OCI-LY3 (cell line): ENCODE data around the gene ALDOB.

Experiments
- EZH2phosphoT487 ChIP-seq: fragments of 200-600 bp; shearing (Covaris generic); IDR thresholded peaks from 2 replicates; pipeline ENCODE4 v1.6.1; 2018; ENCODE audit warnings: antibody characterized with exemption, mixed run types, low read depth
- TF ChIP-seq, protein P1 (sequence below): fragments of 200-600, 300-600 bp; sonication (generic); IDR thresholded peaks from 2 replicates; pipeline ENCODE4 v1.5.1; 2014; ENCODE audit warnings: antibody characterized with exemption, low read length, low read depth

DNA sequence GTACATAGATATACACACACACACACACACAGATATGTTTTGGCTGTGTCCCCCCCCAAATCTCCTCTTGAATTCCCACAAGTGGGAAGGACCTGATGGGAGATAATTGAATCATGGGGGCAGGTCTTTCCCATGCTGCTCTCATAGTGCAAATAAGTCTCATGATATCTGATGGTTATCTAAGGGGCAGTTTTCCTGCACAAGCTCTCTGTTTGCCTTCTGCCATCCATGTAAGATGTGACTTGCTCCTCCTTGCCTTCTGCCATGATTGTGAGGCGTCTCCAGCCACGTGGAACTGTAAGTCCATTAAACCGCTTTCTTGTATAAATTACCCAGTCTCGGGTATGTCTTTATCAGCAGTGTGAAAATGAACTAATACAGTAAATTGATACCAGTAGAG, 15.9 kb upstream of the ALDOB start:
- TF ChIP-seq, protein P1, sequence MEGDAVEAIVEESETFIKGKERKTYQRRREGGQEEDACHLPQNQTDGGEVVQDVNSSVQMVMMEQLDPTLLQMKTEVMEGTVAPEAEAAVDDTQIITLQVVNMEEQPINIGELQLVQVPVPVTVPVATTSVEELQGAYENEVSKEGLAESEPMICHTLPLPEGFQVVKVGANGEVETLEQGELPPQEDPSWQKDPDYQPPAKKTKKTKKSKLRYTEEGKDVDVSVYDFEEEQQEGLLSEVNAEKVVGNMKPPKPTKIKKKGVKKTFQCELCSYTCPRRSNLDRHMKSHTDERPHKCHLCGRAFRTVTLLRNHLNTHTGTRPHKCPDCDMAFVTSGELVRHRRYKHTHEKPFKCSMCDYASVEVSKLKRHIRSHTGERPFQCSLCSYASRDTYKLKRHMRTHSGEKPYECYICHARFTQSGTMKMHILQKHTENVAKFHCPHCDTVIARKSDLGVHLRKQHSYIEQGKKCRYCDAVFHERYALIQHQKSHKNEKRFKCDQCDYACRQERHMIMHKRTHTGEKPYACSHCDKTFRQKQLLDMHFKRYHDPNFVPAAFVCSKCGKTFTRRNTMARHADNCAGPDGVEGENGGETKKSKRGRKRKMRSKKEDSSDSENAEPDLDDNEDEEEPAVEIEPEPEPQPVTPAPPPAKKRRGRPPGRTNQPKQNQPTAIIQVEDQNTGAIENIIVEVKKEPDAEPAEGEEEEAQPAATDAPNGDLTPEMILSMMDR, result no peak
- TF ChIP-seq EZH2phosphoT487, result no peak
